Prostate gland (tissue), 2 donors: ENCODE data around the gene CNKSR3.

Source experiments
- CTCF ChIP-seq, 4 experiments: fragments of 200-600 bp in 2 of 4; fragments of 450-650 bp in 2 of 4; sonication (generic) in 2 of 4; IDR thresholded peaks; 1 replicate in 3 of 4; 2 replicates in 1 of 4; pipeline ENCODE4 v1.5.1; 2016 to 2019; ENCODE audit warnings: antibody characterized with exemption in 4 of 4, mild to moderate bottlenecking in 2 of 4, moderate library complexity in 2 of 4
- POLR2AphosphoS5 ChIP-seq: sonication (generic); formaldehyde crosslinking; IDR thresholded peaks from one replicate; pipeline ENCODE4 v1.6.1; 2017; ENCODE audit warnings: antibody characterized with exemption

- no peak for TF ChIP-seq CTCF (IDR thresholded peaks at IDR 0.05)
- TF ChIP-seq POLR2AphosphoS5: no peak
Measured at GRCh38 chr6:154511791-154512190, 1.3 kb upstream of the CNKSR3 start.
